HL-60 (cell line): Measurements from ENCODE around the gene AJUBA.

Experiments
- GABPA ChIP-seq: IDR thresholded peaks from 2 replicates; pipeline ENCODE4 v1.6.1; 2012; ENCODE audit warnings: low read depth
- REST ChIP-seq: IDR thresholded peaks from 2 replicates; pipeline ENCODE4 v1.6.1; 2012; ENCODE audit warnings: low read depth; ENCODE audit not compliant: insufficient replicate concordance
- TF ChIP-seq, protein P1 (sequence below): IDR thresholded peaks from one replicate; pipeline ENCODE4 v1.5.1; 2011; ENCODE audit warnings: low read length, control low read depth, inconsistent platforms; ENCODE audit not compliant: insufficient read depth

DNA sequence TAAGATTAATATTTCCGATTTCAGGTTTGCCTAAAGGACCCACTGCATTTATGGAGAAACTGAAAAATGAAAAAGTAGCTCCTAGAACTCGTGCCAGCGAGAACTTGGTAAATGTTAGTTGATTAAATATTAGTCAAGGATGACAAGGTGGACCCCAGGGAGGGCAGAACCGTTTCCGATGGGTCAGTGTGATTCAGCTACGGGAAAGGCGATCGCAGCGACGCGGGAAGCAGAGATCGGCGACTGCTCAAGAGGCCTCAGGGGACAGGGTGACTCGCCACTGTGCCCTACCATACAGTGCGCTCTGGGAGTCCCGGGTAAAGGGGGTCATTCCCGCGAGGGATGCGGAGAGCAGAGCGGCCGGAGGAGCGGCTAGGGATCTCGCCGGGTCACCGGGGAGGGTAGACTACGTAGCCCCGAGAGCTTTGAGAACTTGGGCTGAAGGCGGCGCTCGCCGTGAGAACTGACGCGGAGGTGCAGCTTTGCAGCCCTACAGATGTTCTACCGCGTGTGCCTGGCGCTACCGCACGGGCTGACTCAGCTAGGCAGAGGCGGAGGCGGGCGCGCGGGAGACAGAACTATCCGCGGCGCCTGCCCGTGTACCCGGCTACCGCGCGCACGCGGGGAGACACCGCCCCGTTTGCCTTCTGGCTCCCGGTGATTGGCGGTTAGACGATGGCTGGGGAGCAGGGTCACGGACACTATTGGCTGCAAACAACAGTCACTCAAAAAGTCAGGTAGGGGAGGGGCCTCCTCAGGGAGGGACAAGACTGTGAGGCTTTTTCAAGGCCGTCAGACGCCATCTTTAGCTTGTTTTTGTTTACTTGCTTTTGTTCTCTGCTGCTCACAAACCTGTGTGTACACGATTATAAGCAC, 24.4 kb upstream of the AJUBA start:
- TF ChIP-seq, protein P1, sequence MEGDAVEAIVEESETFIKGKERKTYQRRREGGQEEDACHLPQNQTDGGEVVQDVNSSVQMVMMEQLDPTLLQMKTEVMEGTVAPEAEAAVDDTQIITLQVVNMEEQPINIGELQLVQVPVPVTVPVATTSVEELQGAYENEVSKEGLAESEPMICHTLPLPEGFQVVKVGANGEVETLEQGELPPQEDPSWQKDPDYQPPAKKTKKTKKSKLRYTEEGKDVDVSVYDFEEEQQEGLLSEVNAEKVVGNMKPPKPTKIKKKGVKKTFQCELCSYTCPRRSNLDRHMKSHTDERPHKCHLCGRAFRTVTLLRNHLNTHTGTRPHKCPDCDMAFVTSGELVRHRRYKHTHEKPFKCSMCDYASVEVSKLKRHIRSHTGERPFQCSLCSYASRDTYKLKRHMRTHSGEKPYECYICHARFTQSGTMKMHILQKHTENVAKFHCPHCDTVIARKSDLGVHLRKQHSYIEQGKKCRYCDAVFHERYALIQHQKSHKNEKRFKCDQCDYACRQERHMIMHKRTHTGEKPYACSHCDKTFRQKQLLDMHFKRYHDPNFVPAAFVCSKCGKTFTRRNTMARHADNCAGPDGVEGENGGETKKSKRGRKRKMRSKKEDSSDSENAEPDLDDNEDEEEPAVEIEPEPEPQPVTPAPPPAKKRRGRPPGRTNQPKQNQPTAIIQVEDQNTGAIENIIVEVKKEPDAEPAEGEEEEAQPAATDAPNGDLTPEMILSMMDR = peak; percentile 15
- TF ChIP-seq GABPA = no peak
- peak; percentile 75 for TF ChIP-seq REST
